AG09319 (cell line): ENCODE data around the gene ERGIC3.
A peak's percentile ranks its signal among the peaks of the same experiment; 100 is the strongest.

ENCODE experiments used
- DNase-seq: peaks from one replicate; pipeline ENCODE4 v3.0.0-alpha.2; 2010; ENCODE audit warnings: low read depth; ENCODE audit errors: extremely low read depth
- TF ChIP-seq, protein P1 (sequence below): IDR thresholded peaks from 2 replicates; pipeline ENCODE4 v1.5.1; 2011; ENCODE audit warnings: low read depth, mild to moderate bottlenecking, inconsistent platforms, low read length, moderate library complexity

ERGIC3 gene

GRCh38 chr20:35562541-35563110 lies 20.7 kb downstream of the ERGIC3 start:
- TF ChIP-seq, protein P1, sequence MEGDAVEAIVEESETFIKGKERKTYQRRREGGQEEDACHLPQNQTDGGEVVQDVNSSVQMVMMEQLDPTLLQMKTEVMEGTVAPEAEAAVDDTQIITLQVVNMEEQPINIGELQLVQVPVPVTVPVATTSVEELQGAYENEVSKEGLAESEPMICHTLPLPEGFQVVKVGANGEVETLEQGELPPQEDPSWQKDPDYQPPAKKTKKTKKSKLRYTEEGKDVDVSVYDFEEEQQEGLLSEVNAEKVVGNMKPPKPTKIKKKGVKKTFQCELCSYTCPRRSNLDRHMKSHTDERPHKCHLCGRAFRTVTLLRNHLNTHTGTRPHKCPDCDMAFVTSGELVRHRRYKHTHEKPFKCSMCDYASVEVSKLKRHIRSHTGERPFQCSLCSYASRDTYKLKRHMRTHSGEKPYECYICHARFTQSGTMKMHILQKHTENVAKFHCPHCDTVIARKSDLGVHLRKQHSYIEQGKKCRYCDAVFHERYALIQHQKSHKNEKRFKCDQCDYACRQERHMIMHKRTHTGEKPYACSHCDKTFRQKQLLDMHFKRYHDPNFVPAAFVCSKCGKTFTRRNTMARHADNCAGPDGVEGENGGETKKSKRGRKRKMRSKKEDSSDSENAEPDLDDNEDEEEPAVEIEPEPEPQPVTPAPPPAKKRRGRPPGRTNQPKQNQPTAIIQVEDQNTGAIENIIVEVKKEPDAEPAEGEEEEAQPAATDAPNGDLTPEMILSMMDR: no peak

GRCh38 chr20:35563834-35564233 lies 22.0 kb downstream of the ERGIC3 start:
- DNase-seq: no peak
- TF ChIP-seq, protein P1: no peak

More at GRCh38 chr20:35562541-35563110, 20.7 kb downstream of the ERGIC3 start:
- DNase-seq: no peak

DNA sequence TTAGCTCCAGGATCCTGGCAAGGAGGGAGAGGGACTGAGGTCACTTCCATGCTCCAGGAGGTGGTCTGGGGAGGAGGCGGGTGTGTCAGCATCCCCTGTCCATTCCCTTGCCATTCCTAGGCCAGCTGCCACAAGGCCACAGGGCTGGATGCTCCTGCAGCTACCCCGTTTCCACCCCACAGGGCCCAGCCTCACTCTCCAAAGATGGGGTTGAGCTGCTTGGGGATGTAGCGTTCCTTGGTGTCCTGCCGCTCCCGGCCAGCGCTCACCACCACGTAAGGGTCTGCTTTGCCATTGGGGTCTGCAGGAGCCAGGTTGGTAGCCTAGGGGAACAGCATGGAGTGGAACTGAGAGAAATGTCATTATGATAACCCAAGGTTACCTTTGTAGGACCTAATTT lies 23.0 kb downstream of the ERGIC3 start:
- TF ChIP-seq, protein P1: no peak
- DNase-seq: no peak

- no peak for DNase-seq
- TF ChIP-seq, protein P1: peak; percentile 4
Measured at GRCh38 chr20:35568645-35569044, 26.8 kb downstream of the ERGIC3 start.

DNA sequence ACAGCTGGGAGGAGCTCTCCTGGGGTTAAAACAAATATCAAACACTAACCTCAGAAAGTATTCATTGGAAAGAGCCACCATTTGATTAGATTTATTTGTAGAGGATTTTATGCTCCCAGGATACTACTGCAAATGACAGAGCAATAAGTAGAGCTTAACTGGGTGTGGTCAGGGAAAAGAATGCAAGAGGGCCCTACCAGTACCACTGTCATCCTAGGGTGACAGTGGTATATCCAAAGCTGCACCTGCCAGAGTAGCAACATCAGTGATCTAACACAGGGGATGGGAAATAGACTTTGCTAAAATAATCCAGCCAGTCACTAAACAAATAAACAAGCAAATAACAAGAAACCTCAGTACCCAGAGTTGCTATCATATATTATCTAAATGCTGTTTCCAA lies 29.7 kb downstream of the ERGIC3 start:
- no peak for DNase-seq
- TF ChIP-seq, protein P1: no peak

GRCh38 chr20:35572838-35573237 lies 31.0 kb downstream of the ERGIC3 start:
- TF ChIP-seq, protein P1: no peak
- DNase-seq: no peak

DNA sequence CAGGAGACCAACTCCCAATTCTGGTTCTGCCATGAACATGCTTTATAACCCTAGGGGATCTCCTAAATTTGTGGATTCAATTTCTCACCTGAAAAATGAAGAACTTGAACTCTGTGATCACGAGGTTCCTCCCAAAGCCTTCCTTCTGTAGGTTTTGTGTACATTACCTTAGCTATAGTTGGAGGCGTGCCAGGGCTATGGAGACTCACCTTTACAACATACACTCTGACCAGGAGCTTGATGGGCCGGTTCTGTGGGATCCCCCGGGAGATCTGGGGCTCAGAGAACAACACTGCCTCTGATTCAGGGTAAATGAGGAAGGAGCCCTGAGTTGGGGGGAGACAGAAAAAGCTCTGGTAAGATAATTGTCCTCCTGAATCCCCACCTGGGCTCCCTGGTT lies 34.1 kb downstream of the ERGIC3 start:
- TF ChIP-seq, protein P1: no peak
- no peak for DNase-seq
